Measurements from ENCODE around the gene CAPN3.

GRCh38 chr15:42338500-42338899 is 20.8 kb upstream of the CAPN3 start:
- TF ChIP-seq POLR2AphosphoS5 (IDR thresholded peaks at IDR 0.05; ENCODE audit: low read depth): no peak
- no peak for TF ChIP-seq EZH2 (IDR thresholded peaks at IDR 0.05; ENCODE audit: low read depth, unreplicated experiment)
- no peak for TF ChIP-seq NANOG (IDR thresholded peaks at IDR 0.05; ENCODE audit: borderline replicate concordance)
- TF ChIP-seq CTCF (conservative IDR thresholded peaks at IDR 0.05; ENCODE audit: low read depth in 2 of 2): no peak
- no peak for TF ChIP-seq CREB1 (CRISPR knock-in tag; IDR thresholded peaks at IDR 0.05; ENCODE audit: low read depth)
- TF ChIP-seq, protein P1, sequence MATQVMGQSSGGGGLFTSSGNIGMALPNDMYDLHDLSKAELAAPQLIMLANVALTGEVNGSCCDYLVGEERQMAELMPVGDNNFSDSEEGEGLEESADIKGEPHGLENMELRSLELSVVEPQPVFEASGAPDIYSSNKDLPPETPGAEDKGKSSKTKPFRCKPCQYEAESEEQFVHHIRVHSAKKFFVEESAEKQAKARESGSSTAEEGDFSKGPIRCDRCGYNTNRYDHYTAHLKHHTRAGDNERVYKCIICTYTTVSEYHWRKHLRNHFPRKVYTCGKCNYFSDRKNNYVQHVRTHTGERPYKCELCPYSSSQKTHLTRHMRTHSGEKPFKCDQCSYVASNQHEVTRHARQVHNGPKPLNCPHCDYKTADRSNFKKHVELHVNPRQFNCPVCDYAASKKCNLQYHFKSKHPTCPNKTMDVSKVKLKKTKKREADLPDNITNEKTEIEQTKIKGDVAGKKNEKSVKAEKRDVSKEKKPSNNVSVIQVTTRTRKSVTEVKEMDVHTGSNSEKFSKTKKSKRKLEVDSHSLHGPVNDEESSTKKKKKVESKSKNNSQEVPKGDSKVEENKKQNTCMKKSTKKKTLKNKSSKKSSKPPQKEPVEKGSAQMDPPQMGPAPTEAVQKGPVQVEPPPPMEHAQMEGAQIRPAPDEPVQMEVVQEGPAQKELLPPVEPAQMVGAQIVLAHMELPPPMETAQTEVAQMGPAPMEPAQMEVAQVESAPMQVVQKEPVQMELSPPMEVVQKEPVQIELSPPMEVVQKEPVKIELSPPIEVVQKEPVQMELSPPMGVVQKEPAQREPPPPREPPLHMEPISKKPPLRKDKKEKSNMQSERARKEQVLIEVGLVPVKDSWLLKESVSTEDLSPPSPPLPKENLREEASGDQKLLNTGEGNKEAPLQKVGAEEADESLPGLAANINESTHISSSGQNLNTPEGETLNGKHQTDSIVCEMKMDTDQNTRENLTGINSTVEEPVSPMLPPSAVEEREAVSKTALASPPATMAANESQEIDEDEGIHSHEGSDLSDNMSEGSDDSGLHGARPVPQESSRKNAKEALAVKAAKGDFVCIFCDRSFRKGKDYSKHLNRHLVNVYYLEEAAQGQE (IDR thresholded peaks at IDR 0.05; ENCODE audit: unreplicated experiment): no peak
- no peak for TF ChIP-seq JUNB (IDR thresholded peaks at IDR 0.05; ENCODE audit: unreplicated experiment)
- TF ChIP-seq, protein P2, sequence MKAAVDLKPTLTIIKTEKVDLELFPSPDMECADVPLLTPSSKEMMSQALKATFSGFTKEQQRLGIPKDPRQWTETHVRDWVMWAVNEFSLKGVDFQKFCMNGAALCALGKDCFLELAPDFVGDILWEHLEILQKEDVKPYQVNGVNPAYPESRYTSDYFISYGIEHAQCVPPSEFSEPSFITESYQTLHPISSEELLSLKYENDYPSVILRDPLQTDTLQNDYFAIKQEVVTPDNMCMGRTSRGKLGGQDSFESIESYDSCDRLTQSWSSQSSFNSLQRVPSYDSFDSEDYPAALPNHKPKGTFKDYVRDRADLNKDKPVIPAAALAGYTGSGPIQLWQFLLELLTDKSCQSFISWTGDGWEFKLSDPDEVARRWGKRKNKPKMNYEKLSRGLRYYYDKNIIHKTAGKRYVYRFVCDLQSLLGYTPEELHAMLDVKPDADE (IDR thresholded peaks at IDR 0.05): no peak
- no peak for TF ChIP-seq ZNF114 (CRISPR knock-in tag; IDR thresholded peaks at IDR 0.05)
- TF ChIP-seq STAT1 (IDR thresholded peaks at IDR 0.05; ENCODE audit: unreplicated experiment): no peak
- no peak for TF ChIP-seq EZH2phosphoT487 (IDR thresholded peaks at IDR 0.05; ENCODE audit: unreplicated experiment)
- TF ChIP-seq ZNF331 (CRISPR knock-in tag; IDR thresholded peaks at IDR 0.05; ENCODE audit: low read depth): no peak
- no peak for TF ChIP-seq ZNF462 (CRISPR knock-in tag; IDR thresholded peaks at IDR 0.05)

Data from GM23338 (cell line).